Activated T-helper 2 cell treated with anti-CD3 and anti-CD28 coated beads, Interferon-gamma antibody, Interleukin-2, Interleukin-4, amounts not matched to agents 10 μg/mL and 5 μg/mL and 100 μg/mL, durations not matched to agents 14 hours and 24 hours and 36 hours (primary cell): ENCODE data around the gene EVX1. TPM values are rescaled to one million over a fixed set of nuclear protein-coding genes. Genes with fewer than 3 reads are reported as not detected.
A peak's percentile ranks its signal among the peaks of the same experiment; 100 is the strongest.

ENCODE experiments used
- DNase-seq: peaks from one replicate; pipeline ENCODE4 v3.0.0; 2021; ENCODE audit warnings: low spot score
- H3K27ac Mint-ChIP-seq: one replicate; pipeline ENCODE4 v1.8.0; 2021; ENCODE audit warnings: mixed read lengths
- H3K27me3 Mint-ChIP-seq: one replicate; pipeline ENCODE4 v1.8.0; 2021; ENCODE audit warnings: low read depth, mixed read lengths
- H3K36me3 Mint-ChIP-seq: one replicate; pipeline ENCODE4 v1.8.0; 2021; ENCODE audit warnings: low read depth, mixed read lengths
- H3K4me1 Mint-ChIP-seq: one replicate; pipeline ENCODE4 v1.8.0; 2021; ENCODE audit warnings: low read depth, mixed read lengths
- H3K4me3 Mint-ChIP-seq: one replicate; pipeline ENCODE4 v1.8.0; 2021; ENCODE audit warnings: low read depth, mild to moderate bottlenecking, moderate library complexity, mixed read lengths
- H3K9me3 Mint-ChIP-seq: one replicate; pipeline ENCODE4 v1.8.0; 2021; ENCODE audit warnings: mixed read lengths
- intact Hi-C: fragments of 100-400 bp; cut with micrococcal nuclease; formaldehyde crosslinking; loops from one replicate; pipeline ENCODE4 v1.15.1; 2023
- total RNA-seq: library from RNA; stranded (reverse); gene quantifications from 2 replicates; pipeline ENCODE4 v1.2.3, GENCODE V29; 2022

Gene EVX1
- total RNA-seq, 1 donor from 2014 or later = not detected

GRCh38 chr7:27210441-27211083, 32.0 kb upstream of the EVX1 start:
- Mint-ChIP-seq H3K4me3 (peak overlapping the region; percentile 10), H3K27ac (no peak overlapping the region), H3K4me1 (no peaks in the 10 kb centered on the region), H3K27me3 (peaks cover 83% of the 10 kb centered on the region), H3K36me3 (no peaks in the 10 kb centered on the region), H3K9me3 (no peaks in the 10 kb centered on the region)
- no peak for DNase-seq
- intact Hi-C loops = loop anchor here (5.0 kb wide), 3 partner anchors 367 to 812 kb away; no protein-coding TSS in a partner anchor

DNA sequence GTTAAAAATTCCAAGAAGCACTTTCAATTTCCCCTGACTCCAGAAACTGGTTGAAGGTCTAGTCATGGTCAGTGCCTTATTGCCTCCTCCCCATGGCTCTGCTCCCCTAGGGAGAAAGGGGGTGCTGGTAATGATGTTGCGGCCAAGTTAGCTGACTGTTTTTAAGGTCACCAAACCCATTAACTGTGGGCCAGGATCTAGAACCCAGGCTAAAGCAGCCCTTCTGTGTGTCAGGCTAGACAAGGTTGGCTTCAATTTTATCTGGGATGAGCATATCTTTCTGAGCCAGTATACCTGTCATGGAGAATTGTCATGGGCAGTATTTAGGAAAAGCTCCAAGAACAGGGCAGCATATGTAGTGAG, 31.5 kb upstream of the EVX1 start:
- H3K4me1 Mint-ChIP-seq = no peaks in the 10 kb centered on the region

GRCh38 chr7:27211764-27212204, 30.8 kb upstream of the EVX1 start:
- no peak overlapping the region for H3K27ac Mint-ChIP-seq
- no peak for DNase-seq
- H3K4me1 Mint-ChIP-seq = no peaks in the 10 kb centered on the region
- H3K4me3 Mint-ChIP-seq = no peak overlapping the region
- no peaks in the 10 kb centered on the region for H3K36me3 Mint-ChIP-seq
- intact Hi-C loops = loop anchor here (5.0 kb wide), 3 partner anchors 366 to 811 kb away; no protein-coding TSS in a partner anchor
- H3K9me3 Mint-ChIP-seq = no peaks in the 10 kb centered on the region
- peaks cover 83% of the 10 kb centered on the region for H3K27me3 Mint-ChIP-seq

More for the DNA sequence above, 31.5 kb upstream of the EVX1 start:
- Mint-ChIP-seq H3K36me3 (no peaks in the 10 kb centered on the region), H3K9me3 (no peaks in the 10 kb centered on the region), H3K27me3 (peaks cover 84% of the 10 kb centered on the region), H3K27ac (no peak overlapping the region), H3K4me3 (no peak overlapping the region)
- DNase-seq = no peak
- intact Hi-C loops = loop anchor here (5.0 kb wide), 3 partner anchors 366 to 811 kb away; no protein-coding TSS in a partner anchor

DNA sequence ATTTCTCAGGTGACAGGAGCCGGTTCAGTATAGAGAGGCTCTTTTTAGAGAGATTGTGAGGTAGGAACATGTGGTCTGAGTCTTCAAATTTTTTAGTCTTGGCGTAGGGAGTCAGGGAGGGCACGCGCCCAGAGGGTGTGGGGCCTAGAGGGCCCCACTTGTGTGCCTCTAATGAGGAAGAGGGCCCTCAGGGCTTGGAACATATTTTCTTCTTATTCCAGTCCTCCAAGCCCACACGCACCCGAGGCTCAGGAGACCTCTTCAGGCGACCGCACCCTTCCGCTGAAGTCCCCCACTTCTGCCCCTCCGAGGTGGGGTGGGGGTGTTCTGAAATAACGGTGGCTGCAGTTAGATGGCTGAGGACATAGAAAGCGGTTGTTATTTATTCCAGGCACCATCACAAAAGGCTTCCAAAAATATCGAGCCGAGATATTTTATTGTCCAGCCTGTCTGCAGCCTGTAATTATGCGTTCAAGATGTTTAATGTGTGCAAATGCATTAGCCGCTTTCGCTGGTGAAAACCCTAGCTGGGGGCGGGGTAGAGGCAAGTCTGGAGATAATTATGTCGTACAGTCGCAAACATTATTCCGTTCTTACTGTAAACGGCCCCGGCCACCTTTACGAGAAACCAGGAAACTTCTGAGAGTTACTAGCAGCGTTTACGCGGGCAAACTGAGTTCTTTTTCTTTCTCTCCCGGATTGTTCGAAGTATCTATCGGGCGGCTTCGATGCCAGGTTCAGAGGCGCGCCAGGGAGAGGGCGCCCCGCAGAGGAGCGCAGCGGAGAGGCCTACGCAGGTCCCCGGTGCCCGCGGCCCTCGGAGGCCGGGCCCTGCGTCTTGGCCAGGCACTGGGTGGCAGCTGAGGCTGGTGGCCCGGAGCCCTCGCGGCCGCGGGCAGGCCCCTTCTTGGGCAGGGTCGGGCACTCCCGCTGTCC, 29.8 kb upstream of the EVX1 start:
- H3K36me3 Mint-ChIP-seq = no peaks in the 10 kb centered on the region
- DNase-seq = no peak
- H3K27ac Mint-ChIP-seq = no peak overlapping the region
- peaks cover 81% of the 10 kb centered on the region for H3K27me3 Mint-ChIP-seq
- intact Hi-C loops = loop anchor here (5.0 kb wide), 3 partner anchors 365 to 810 kb away; no protein-coding TSS in a partner anchor
- H3K4me1 Mint-ChIP-seq = no peaks in the 10 kb centered on the region
- H3K4me3 Mint-ChIP-seq = no peak overlapping the region
- H3K9me3 Mint-ChIP-seq = no peaks in the 10 kb centered on the region

GRCh38 chr7:27213433-27214238, 29.0 kb upstream of the EVX1 start:
- no peaks in the 10 kb centered on the region for H3K4me1 Mint-ChIP-seq
- no peak overlapping the region for H3K27ac Mint-ChIP-seq
- H3K36me3 Mint-ChIP-seq = no peaks in the 10 kb centered on the region
- H3K4me3 Mint-ChIP-seq = no peak overlapping the region
- DNase-seq = no peak
- peaks cover 77% of the 10 kb centered on the region for H3K27me3 Mint-ChIP-seq
- intact Hi-C loops = loop anchor here (5.0 kb wide), 3 partner anchors 364 to 809 kb away; no protein-coding TSS in a partner anchor
- H3K9me3 Mint-ChIP-seq = no peaks in the 10 kb centered on the region

GRCh38 chr7:27214239-27214950, 28.2 kb upstream of the EVX1 start:
- H3K4me3 Mint-ChIP-seq = no peak overlapping the region
- peaks cover 77% of the 10 kb centered on the region for H3K27me3 Mint-ChIP-seq
- no peaks in the 10 kb centered on the region for H3K9me3 Mint-ChIP-seq
- H3K36me3 Mint-ChIP-seq = no peaks in the 10 kb centered on the region
- intact Hi-C loops = loop anchor here (5.0 kb wide), 3 partner anchors 363 to 808 kb away; no protein-coding TSS in a partner anchor
- no peak overlapping the region for H3K27ac Mint-ChIP-seq
- no peaks in the 10 kb centered on the region for H3K4me1 Mint-ChIP-seq
- DNase-seq = no peak

GRCh38 chr7:27215356-27215755, 27.2 kb upstream of the EVX1 start:
- no peaks in the 10 kb centered on the region for H3K9me3 Mint-ChIP-seq
- DNase-seq = no peak
- no peaks in the 10 kb centered on the region for H3K36me3 Mint-ChIP-seq
- no peak overlapping the region for H3K27ac Mint-ChIP-seq
- no peak overlapping the region for H3K4me3 Mint-ChIP-seq
- no peaks in the 10 kb centered on the region for H3K4me1 Mint-ChIP-seq
- H3K27me3 Mint-ChIP-seq = peaks cover 76% of the 10 kb centered on the region
- intact Hi-C loops = no loop called here

DNA sequence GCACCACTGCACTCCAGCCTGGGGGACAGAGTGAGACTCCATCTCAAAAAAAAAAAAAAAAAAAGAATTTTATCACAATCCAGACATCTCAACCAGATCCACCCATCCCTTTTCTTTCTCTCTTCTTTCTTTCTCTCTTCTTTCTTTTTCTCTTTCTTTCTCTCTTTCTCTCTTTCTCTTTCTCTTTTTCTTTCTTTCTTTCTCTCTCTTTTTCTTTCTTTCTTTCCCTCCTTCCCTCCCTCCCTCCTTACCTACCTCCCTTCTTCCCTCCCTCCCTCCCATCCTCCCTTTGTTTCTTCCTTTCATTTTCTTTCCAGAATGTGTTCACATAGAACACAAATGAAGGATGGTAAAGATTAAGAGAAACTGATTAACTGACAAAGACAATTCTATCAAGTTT, 24.7 kb upstream of the EVX1 start:
- H3K27ac Mint-ChIP-seq = no peak overlapping the region
- peaks cover 77% of the 10 kb centered on the region for H3K27me3 Mint-ChIP-seq
- H3K4me1 Mint-ChIP-seq = no peaks in the 10 kb centered on the region
- no peak for DNase-seq
- H3K36me3 Mint-ChIP-seq = no peaks in the 10 kb centered on the region
- H3K9me3 Mint-ChIP-seq = no peaks in the 10 kb centered on the region
- H3K4me3 Mint-ChIP-seq = no peak overlapping the region
- intact Hi-C loops = no loop called here

- no peaks in the 10 kb centered on the region for H3K9me3 Mint-ChIP-seq
- H3K4me1 Mint-ChIP-seq = no peaks in the 10 kb centered on the region
- H3K27ac Mint-ChIP-seq = no peak overlapping the region
- H3K27me3 Mint-ChIP-seq = peaks cover 79% of the 10 kb centered on the region
- intact Hi-C loops = no loop called here
- H3K36me3 Mint-ChIP-seq = no peaks in the 10 kb centered on the region
- DNase-seq = no peak
- H3K4me3 Mint-ChIP-seq = no peak overlapping the region
Measured at GRCh38 chr7:27219821-27220220, 22.8 kb upstream of the EVX1 start.

- H3K27ac Mint-ChIP-seq = no peak overlapping the region
- no peak for DNase-seq
- H3K36me3 Mint-ChIP-seq = no peaks in the 10 kb centered on the region
- H3K4me1 Mint-ChIP-seq = no peaks in the 10 kb centered on the region
- intact Hi-C loops = no loop called here
- no peak overlapping the region for H3K4me3 Mint-ChIP-seq
- H3K27me3 Mint-ChIP-seq = peaks cover 79% of the 10 kb centered on the region
- no peaks in the 10 kb centered on the region for H3K9me3 Mint-ChIP-seq
Measured at GRCh38 chr7:27220440-27220955, 22.1 kb upstream of the EVX1 start.

GRCh38 chr7:27221201-27221797, 21.3 kb upstream of the EVX1 start:
- Mint-ChIP-seq H3K4me1 (no peaks in the 10 kb centered on the region), H3K4me3 (no peak overlapping the region), H3K27ac (no peak overlapping the region), H3K27me3 (peaks cover 75% of the 10 kb centered on the region), H3K9me3 (no peaks in the 10 kb centered on the region), H3K36me3 (no peaks in the 10 kb centered on the region)
- no peak for DNase-seq
- intact Hi-C loops = no loop called here
